Gastroesophageal sphincter (tissue), 4 donors: ENCODE results near the gene DSP. TPM values are rescaled to one million over a fixed set of nuclear protein-coding genes. Genes with fewer than 3 reads are reported as not detected.

Source experiments
- ATAC-seq: fragments of 150-250 bp; one replicate; pipeline ENCODE4 v1.9.1; 2016; ENCODE audit warnings: mild to moderate bottlenecking, moderate library complexity
- H3K27ac ChIP-seq, 4 donors: fragments of 200-600 bp; sonication (generic) in 3 of 4; 1 replicate in 3 of 4; 2 replicates in 1 of 4; pipeline ENCODE4 v1.5.1; 2016 to 2019
- H3K27me3 ChIP-seq: fragments of 200-600 bp; sonication (generic); one replicate; pipeline ENCODE4 v1.5.1; 2019
- H3K36me3 ChIP-seq, 2 donors: fragments of 200-600 bp; sonication (generic); one replicate each; pipeline ENCODE4 v1.5.1; 2019; ENCODE audit warnings: control low read depth in 1 of 2
- H3K4me1 ChIP-seq, 3 donors: fragments of 200-600 bp; sonication (generic); 1 replicate in 2 of 3; 2 replicates in 1 of 3; pipeline ENCODE4 v1.5.1; 2016 to 2019; ENCODE audit warnings: control low read depth in 2 of 3
- H3K4me3 ChIP-seq, 2 donors: fragments of 200-600 bp; sonication (generic); one replicate each; pipeline ENCODE4 v1.5.1; 2019; ENCODE audit warnings: mild to moderate bottlenecking in 1 of 2, moderate library complexity in 1 of 2
- H3K9me3 ChIP-seq, 3 donors: fragments of 200-600 bp; sonication (generic); one replicate each; pipeline ENCODE4 v1.5.1; 2017 to 2019; ENCODE audit warnings: control low read depth in 2 of 3
- CTCF ChIP-seq, 4 experiments: fragments of 200-600 bp in 2 of 4; fragments of 450-650 bp in 2 of 4; sonication (generic) in 1 of 4; IDR thresholded peaks; one replicate each; pipeline ENCODE4 v1.5.1; 2017 to 2019; ENCODE audit warnings: antibody characterized with exemption in 4 of 4, mild to moderate bottlenecking in 2 of 4, moderate library complexity in 2 of 4
- EP300 ChIP-seq: sonication (generic); formaldehyde crosslinking; IDR thresholded peaks from one replicate; pipeline ENCODE4 v1.6.1; 2017; ENCODE audit warnings: antibody characterized with exemption, mild to moderate bottlenecking
- POLR2A ChIP-seq, 2 donors: fragments of 450-650 bp; IDR thresholded peaks; one replicate each; pipeline ENCODE4 v1.6.1; 2017; ENCODE audit warnings: antibody characterized with exemption in 2 of 2, mild to moderate bottlenecking in 2 of 2, moderate library complexity in 1 of 2
- POLR2AphosphoS5 ChIP-seq: sonication (generic); formaldehyde crosslinking; IDR thresholded peaks from one replicate; pipeline ENCODE4 v1.6.1; 2017; ENCODE audit warnings: antibody characterized with exemption
- WGBS, 2 donors: methylation state at CpG; one replicate each; pipeline ENCODE4 v1.1.5; 2018; ENCODE audit warnings: low coverage in 1 of 2; 5-methylcytosine and 5-hydroxymethylcytosine counted together
- total RNA-seq, 4 donors: library from RNA; depleted of rRNA; stranded (reverse); fragments of >200 nt; gene quantifications; one replicate each; pipeline ENCODE4 v1.1.0, GENCODE V29; 2016

Gene DSP
- total RNA-seq, 4 donors from 2014 or later: 5.8 to 41.7 (median 7.6) TPM

- Histone ChIP-seq H3K27ac (no peak overlapping the region), H3K9me3 (no peaks in the 10 kb centered on the region)
- 25 to 46% methylated on average over 2 of the region's 2 CpGs for WGBS, 2 donors
Measured at GRCh38 chr6:7512320-7512719, 29.2 kb upstream of the DSP start.

GRCh38 chr6:7513529-7513928 is 27.9 kb upstream of the DSP start:
- 72 to 84% methylated on average over 2 to 5 of the region's 5 CpGs for WGBS, 2 donors
- Histone ChIP-seq H3K36me3 (no peaks in the 10 kb centered on the region), H3K4me3 (no peak overlapping the region), H3K9me3 (no peaks in the 10 kb centered on the region), H3K27me3 (peaks cover 29% of the 10 kb centered on the region), H3K27ac (no peak overlapping the region), H3K4me1 (no peaks in the 10 kb centered on the region)
- TF ChIP-seq POLR2A (IDR thresholded peaks at IDR 0.05) (no peak), CTCF (IDR thresholded peaks at IDR 0.05) (no peak), EP300 (no peak), POLR2AphosphoS5 (no peak)
- ATAC-seq: no peak

More at GRCh38 chr6:7512320-7512719, 29.2 kb upstream of the DSP start:
- H3K27me3 ChIP-seq: peaks cover 29% of the 10 kb centered on the region
- no peak for TF ChIP-seq POLR2A (IDR thresholded peaks at IDR 0.05)
- no peak for TF ChIP-seq EP300
- TF ChIP-seq CTCF (IDR thresholded peaks at IDR 0.05): no peak
- TF ChIP-seq POLR2AphosphoS5: no peak
- no peak overlapping the region for H3K4me3 ChIP-seq
- no peaks in the 10 kb centered on the region for H3K4me1 ChIP-seq
- no peak for ATAC-seq
- no peaks in the 10 kb centered on the region for H3K36me3 ChIP-seq

GRCh38 chr6:7515363-7515762 is 26.1 kb upstream of the DSP start:
- peaks cover 14% of the 10 kb centered on the region for H3K27me3 ChIP-seq
- H3K9me3 ChIP-seq: no peaks in the 10 kb centered on the region
- no peaks in the 10 kb centered on the region for H3K36me3 ChIP-seq
- H3K4me1 ChIP-seq: no peaks in the 10 kb centered on the region
- no peak for TF ChIP-seq POLR2AphosphoS5
- no peak for TF ChIP-seq EP300
- TF ChIP-seq POLR2A (IDR thresholded peaks at IDR 0.05): no peak
- no peak for TF ChIP-seq CTCF (IDR thresholded peaks at IDR 0.05)
- no peak overlapping the region for H3K27ac ChIP-seq
- no peak overlapping the region for H3K4me3 ChIP-seq
- WGBS, 2 donors: 40% methylated on average over 1 of the region's 2 CpGs; no CpG with 5 or more reads in 1 of the 2 donors
- no peak for ATAC-seq

GRCh38 chr6:7518877-7519276 is 22.6 kb upstream of the DSP start:
- Histone ChIP-seq H3K4me3 (no peak overlapping the region), H3K9me3 (no peaks in the 10 kb centered on the region), H3K36me3 (no peaks in the 10 kb centered on the region), H3K4me1 (no peaks in the 10 kb centered on the region), H3K27me3 (peaks cover 20% of the 10 kb centered on the region), H3K27ac (no peak overlapping the region)
- TF ChIP-seq POLR2AphosphoS5 (no peak), EP300 (no peak), POLR2A (IDR thresholded peaks at IDR 0.05) (no peak), CTCF (IDR thresholded peaks at IDR 0.05) (no peak)
- WGBS, 2 donors: 59 to 87% methylated on average over 3 to 7 of the region's 8 CpGs
- ATAC-seq: no peak

GRCh38 chr6:7522873-7523272 is 18.6 kb upstream of the DSP start:
- ATAC-seq: no peak
- Histone ChIP-seq H3K27ac (no peak overlapping the region), H3K27me3 (peaks cover 52% of the 10 kb centered on the region), H3K9me3 (no peaks in the 10 kb centered on the region), H3K4me1 (no peaks in the 10 kb centered on the region), H3K36me3 (no peaks in the 10 kb centered on the region), H3K4me3 (no peak overlapping the region)
- TF ChIP-seq POLR2AphosphoS5: no peak
- no peak for TF ChIP-seq POLR2A (IDR thresholded peaks at IDR 0.05)
- TF ChIP-seq EP300: no peak
- TF ChIP-seq CTCF (IDR thresholded peaks at IDR 0.05): no peak
